GM21360 (cell line): ENCODE measurements around the gene C2orf69.
A peak's percentile ranks its signal among the peaks of the same experiment; 100 is the strongest.
"Not testable (repeated sequence)": the region's sequence is repeated elsewhere in the genome, so short reads cannot be mapped to it uniquely, and the experiment has no call there.

Source experiments
- ATAC-seq: cut with Tn5 transposase; IDR thresholded peaks from one replicate; pipeline ENCODE4 v1.9.1; 2021; ENCODE audit warnings: mild to moderate bottlenecking, moderate library complexity; ENCODE audit not compliant: unreplicated experiment

C2orf69 gene

DNA sequence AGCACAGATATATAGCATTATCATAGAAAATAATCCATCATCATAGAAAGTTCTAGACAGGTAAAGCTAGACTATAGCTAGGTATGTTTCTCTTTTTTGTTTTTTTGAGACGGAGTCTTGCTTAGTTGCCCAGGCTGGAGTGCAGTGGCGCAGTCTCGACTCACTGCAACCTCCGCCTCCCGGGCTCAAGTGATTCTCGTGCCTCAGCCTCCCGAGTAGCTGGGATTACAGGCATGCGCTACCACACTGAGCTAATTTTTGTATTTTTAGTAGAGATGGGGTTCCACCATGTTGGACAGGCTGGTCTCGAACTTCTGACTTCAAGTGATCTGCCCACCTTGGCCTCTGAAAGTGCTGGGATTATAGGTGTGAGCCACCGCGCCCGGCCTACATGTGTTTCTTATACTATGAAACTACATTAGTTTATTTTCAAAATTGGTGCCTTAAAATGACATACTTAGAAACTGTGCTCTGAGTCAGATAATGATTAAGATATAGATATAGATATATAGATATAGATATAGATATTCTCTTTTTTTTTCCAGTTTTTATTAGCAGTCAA lies 1.5 kb downstream of the C2orf69 start:
- not testable (repeated sequence) for ATAC-seq

DNA sequence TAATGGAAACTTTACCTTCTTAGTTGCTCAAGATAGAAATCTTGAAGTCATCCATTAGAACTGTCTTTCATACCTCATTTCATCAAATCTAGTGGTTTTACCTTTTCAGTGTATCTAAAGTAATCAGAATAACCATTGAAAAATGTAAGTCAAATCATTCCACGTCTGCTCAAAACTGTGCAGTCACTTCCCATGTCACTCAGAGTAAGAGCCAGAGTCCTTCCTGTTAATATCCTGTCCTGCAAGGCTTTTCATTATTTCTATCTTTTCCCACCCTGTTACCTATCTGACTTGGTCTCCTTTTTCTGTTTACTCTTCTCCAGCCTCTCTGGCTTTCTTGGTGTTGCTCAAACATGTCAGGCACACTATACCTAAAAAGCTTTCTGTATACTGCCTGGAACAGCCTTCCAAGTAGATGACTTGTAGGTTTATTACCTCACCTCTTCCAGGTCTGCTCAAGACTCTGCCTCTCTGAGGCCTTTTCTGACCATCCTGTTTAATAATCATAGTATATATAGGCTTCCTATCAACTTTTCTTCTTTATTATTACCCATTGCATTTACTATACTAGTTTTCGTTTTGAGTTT lies 3.4 kb downstream of the C2orf69 start:
- ATAC-seq, result no peak

DNA sequence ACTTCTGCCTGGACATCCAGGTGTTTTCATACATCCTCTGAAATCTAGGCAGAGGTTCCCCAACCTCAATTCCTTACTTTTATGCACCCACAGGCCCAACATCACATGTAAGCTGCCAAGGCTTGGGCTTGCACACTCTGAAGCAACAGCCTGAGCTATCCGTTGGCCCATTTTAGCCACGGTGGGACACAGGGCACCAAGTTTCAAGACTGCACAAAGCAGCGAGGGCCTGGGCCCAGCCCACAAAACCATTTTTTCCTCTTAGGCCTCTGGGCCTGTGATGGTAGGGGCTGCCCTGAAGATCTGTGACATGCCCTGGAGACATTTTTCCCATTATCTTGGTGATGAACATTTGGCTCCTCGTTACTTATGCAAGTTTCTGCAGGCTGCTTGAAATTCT lies 5.9 kb downstream of the C2orf69 start:
- no peak for ATAC-seq

DNA sequence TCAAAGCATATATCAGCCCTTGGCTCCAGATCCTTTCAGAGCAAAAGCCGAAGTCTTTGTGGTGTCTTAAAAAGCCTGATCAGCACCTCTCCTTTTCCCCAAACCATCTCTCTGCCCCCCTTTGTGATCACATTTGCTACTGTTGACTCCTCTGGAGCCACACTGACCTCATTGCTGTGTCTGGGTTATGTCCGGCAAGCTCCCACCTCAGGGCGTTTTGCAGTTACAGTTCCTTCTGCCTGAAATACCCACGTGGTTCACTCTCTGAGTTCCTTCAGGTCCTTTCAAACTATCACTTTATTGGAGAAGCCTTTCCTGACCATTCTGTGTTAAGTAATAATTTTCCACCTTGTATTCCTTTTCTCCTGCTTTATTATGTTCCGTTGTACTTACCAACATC lies 11.8 kb downstream of the C2orf69 start:
- no peak for ATAC-seq

DNA sequence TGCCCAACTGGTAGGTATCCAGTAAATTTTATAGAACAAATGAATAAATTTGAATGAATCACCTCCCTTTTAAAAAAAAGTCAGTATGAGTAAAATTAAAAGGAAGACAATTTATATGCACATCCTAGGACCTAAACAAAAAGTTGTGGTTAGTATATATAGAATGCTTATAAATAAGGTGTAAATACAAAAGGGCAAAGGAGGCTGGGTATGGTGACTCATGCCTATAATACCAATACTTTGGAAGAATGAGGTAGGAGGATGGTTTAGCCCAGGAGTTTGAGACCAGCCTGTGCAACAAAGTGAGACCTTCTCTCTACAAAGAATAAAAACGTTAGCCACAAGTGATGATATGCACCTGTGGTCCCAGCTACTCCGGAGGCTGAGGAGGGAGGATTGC lies 12.8 kb downstream of the C2orf69 start:
- no peak for ATAC-seq

DNA sequence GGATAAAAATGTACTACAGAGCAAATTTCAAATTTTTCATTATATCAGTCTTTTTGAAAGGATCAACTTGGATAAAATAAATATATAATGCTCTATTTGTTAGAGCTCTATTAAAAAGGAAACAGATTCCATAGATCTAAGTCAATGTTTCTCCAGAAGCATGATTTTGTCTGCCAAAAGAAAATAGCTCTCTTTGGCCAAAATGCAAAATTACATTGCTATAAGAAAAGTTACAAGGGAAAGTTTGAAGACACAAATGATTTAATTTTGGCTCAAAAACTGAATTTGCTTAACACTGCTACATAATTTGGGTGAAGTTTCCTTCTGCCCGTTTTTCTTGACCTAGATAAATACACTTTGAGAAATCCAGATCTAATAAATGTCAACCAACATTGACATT lies 15.7 kb downstream of the C2orf69 start:
- ATAC-seq, result no peak

DNA sequence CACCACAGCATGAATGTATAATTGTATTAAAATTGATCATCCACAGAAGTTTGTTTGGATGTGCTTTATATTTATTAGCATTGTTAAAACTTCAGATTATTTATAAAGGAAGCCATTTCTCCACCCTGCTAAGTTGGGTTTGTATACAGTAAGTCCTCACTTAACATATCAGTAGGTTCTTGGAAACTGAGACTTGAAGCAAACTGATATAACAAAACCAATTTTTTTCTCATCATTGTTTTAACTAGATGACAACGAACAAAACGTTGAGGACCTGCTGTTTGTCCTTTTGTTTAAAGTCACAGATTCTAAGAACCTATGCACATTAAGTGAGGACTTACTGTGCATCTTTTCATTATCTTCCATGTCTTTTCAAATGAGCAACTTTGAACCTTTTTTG lies 17.1 kb downstream of the C2orf69 start:
- ATAC-seq, result no peak

DNA sequence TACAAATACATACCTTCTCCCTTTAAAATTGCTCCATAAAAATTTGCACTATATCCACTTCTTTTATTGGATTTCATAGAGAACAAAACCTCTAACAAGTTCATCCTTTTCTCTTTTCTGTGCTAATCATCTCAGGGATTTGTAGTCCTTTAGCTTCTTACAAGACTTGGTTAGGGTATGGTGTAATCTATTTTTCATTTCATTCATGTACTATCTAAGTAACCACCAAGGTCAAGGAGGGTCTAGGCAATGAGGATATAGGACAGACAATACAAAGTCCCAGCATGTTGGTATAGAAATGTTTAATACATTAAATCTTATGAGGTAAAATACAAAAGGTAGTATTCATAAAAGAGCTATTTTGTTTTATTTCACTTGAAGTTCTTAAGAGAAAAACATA lies 17.5 kb downstream of the C2orf69 start:
- no peak for ATAC-seq

DNA sequence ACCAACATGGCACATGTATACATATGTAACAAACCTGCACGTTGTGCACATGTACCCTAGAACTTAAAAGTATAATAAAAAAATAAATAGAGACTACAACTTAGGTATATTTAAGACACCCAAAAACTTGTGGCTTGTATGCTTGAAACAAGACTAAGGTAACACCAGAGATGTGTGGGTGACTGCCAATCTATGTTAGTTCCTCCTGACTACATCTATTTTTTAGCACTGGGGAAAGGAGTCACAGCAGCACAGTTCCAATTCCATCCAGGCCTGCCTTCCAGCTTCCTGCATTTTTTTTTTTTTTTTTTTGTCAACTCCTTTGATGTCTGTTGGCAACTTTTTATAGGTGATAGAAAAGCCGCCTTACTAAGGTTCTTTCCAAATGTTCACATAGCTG lies 18.2 kb downstream of the C2orf69 start:
- no peak for ATAC-seq

DNA sequence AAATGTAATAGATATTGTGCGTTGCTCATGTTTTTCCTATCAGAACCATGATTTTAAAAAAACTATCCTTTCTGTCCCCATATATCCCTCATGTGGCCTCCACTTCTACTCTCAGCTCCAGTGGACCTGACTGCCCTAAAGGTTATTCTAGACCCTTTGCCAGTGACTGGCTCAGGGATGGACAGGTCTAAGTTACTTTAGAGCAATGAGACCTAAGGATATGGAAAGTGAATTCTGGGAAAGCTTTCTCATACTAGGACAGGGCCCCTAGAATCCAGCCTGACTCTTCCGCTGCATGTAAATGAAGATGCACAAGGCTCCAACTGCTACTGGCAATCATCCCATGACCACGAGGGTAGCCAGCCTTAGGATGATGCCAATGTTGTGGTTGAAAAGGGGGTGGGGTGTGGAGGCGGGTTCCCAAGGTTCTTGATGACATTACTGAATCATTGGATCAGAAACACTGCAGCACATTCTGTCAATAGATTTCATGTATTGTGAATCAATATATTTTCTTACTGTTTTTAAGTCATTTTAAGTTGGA lies 21.3 kb downstream of the C2orf69 start:
- no peak for ATAC-seq

DNA sequence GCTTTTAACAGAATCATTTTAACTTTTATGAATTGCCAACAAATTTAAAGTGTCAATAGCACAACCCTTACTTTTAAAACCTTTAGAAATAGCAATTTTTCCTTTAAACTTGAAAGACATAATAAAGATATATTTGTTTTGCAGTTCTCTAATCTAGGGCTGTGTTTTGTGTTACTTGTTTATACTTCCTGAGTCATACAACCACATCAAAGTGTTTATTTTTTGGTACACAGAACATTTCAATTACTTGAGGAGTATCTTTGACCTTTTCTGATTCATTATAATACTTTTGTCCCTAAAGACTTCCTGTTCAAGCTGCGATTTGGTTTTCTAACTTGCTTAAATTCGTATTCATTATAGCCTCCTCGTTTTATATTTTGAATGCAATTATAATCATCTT lies 22.4 kb downstream of the C2orf69 start:
- no peak for ATAC-seq

DNA sequence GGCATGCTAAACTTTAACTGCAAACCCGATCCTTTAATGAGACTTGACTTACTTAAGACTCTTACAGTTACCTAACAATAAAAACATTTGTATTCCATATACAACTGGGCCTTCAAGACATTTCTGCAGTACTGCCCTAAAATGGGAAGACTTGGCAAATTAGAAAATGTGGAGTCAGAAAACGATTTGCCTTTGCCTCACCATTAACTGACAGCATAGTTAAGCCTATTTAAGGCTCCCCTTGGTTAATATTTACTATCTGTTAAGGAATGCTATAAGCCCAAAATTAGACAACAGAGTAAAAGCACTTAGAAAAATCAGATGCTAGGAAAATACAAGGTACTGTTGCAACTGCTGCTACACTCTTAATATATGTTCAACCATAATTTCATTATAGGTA lies 25.5 kb downstream of the C2orf69 start:
- ATAC-seq, result no peak

DNA sequence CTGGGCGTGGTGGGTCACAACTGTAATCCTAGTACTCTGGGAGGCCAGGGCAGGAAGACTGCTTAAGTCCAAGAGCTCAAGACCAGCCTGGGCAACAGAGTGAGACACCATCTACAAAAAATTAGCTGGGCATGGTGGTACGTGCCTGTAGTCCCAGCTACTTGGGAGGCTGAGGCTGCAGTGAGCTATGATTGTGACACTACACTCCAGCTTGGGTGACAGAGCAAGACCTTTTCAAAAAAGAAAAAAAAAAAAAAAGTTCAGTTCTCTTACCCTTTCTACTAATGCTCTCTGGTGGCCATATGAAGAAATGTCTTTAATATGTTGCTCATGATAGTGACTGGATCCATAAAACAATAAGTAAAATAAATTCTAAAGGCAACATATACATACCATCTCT lies 29.3 kb downstream of the C2orf69 start:
- ATAC-seq, result no peak

DNA sequence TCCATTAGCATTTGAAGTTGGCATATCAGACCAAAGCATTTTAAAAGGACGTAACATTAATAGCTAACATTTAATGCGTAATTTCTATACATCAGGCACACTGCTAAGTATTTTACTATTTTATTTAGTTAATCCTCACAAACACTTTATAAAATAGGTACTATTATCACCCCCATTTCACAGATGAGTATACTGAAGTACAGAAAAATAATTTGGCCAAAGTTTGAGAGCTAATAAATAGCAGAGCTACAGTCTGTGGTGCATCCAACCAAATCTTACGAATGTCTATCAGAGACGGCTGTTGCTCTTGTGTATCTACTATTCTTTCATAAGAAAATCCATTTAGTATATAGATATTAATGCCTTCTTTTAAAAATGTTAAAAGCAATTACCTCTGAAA lies 32.3 kb downstream of the C2orf69 start:
- ATAC-seq, result no peak

DNA sequence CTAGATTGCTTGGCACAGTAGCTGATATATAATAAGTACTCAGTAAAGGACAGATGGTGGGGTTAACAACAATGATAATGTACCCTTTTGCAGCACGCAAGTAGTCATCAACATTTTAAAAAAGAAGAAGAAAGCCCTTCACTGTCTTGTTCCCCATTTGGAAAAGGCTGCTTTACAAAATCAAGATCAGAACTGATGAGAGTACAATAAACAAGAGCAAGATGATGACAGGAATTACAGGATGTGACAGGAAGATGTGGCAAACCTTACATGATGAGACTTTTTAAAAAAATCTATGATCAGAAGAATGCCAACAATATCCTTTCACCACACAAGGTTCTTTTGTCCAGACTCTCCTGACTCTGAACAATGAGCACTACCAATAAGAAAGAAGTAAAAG lies 35.1 kb downstream of the C2orf69 start:
- no peak for ATAC-seq

DNA sequence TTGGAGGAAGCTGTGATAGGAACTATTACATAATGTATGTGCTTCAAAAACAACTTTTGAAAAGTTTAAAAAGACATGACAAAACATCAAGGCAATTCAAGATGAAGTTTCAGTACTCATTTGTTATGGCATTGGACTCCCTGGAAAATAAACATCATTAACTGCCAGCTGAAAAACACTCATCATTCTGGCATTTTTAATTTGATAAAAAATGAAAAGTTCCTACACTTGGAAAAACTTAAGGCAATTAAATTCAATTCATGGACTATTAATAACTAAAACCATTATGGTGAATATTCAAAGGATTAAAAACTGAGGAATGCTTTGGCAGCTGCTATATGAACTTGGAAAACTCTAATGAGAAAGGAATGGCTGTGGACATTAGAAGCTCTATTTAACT lies 35.7 kb downstream of the C2orf69 start:
- no peak for ATAC-seq

DNA sequence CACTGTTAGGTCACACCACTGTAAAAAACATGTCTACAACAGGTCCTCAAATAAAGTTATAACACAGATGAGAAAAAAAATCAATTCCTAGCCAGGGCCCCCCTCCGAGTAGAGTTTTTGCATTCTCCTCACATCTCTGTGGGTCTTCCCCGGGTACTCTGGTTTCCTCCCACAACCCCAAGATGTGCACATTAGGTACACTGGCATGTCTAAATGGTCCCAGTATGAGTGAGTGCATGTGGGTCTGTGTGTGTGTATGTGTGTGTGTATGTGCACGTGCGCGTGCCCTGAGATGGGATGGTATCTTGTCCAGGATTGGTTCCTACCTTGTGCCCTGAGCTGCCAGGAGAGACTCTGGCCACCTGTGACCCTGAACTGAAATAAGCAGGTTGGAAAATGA lies 39.3 kb downstream of the C2orf69 start:
- ATAC-seq, result no peak

DNA sequence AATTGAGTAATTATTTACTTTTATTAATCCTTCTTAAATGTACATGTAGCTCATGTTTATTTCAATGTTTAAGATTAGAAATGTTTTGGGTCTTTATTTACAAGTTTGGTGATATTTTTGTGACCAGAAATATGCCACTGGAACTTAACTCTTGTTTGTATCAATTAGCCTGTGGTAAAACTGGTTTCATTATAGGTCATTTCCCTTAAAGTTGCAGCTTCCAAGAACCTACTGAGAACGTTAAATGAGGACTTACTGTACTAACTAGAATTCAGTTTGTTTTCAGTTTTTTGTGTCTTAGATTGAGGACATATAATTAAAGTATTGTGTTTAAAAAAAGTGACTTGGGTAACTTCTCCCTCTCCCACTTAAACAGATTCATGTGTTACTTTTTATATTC lies 39.9 kb downstream of the C2orf69 start:
- ATAC-seq, result no peak

DNA sequence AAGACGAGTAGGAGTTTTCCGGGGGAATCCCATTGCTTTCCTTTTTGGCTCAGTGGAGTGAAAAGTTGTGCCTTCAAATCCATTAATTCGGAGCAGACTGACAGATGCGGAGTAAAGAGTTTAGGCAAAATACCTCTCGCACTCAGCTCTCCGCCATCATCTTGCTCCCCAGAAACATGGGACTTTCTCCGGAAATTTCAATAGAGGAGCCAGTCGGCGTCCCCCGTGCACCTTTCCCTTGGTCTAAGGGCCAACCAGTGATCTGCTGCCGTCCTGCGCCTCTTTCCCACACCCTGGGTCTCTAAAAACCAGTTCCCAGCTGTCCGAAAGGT lies 43.9 kb downstream of the C2orf69 start:
- ATAC-seq, result peak; percentile 40

DNA sequence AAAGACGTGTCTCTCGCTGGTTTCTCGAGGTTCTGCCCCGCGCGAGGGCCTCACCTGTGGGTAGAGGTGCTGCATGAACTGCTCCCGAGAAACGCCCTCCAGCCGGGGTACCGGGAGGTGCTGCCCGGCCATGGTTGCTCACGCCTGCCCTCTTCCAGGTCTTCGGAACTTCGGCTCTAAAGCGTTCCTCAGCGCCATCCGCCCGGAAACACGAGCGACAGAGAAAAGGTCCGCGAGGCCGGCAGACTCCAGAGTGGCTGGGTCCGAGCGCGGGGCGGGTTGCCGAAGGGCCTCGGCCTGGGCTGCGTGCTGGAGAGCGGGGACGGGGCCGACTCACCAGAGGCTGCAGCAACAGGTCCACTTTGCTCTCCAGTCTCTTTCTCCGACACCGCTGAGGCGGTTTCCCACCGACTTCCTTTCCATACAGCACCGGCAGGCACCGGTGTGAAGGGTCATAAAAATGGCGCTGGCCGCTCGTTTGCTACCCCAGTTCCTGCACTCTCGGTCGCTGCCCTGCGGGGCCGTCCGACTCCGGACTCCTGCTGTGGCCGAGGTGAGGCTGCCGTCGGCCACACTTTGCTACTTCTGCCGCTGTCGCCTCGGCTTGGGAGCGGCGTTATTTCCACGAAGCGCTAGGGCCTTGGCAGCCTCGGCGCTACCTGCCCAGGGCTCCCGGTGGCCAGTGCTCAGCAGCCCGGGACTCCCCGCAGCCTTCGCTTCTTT lies 44.4 kb downstream of the C2orf69 start, which contains the start of the genes MAIP1 and TYW5:
TSS of gene MAIP1 (plus strand) at position 244 of the 723 bp plus-strand sequence. CDS start at position 461, 217 bp downstream.
TSS of gene TYW5 (minus strand) at position 153 of the 723 bp plus-strand sequence. CDS start at position 132, 21 bp downstream.
- peak; percentile 85 for ATAC-seq

DNA sequence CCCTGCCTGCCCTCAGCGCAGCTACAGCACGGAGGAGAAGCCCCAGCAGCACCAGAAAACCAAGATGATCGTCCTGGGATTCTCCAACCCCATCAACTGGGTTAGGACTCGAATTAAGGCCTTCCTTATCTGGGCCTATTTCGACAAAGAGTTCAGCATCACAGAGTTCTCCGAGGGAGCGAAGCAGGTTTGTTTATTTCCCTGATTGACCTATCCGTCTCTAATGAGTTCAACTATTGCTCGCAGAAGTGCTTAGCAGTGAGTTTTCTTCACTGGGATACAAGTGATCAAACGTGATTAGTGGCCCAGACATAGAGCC lies 44.9 kb downstream of the C2orf69 start:
- no peak for ATAC-seq

DNA sequence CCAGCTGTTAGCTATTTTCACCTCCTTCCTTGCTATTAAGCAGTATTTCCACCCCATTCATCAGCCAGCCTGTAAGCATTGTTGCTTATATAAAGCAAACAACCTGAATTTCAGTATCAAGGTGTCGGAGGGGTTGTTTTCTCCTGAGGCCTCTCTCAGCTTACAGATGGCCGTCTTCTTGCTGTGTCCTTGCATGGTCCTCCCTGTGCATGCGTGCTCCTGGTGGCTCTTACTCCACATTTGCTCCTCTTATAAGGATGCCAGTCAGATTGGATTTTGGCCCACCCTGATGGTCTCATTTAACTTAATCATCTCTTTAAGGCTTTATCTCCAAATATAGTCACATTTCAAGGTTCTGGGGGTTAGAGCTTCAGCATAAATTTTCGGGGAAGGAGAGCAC lies 46.9 kb downstream of the C2orf69 start:
- no peak for ATAC-seq
